Ishikawa (cell line): Measurements from ENCODE around the gene SYTL3.

Source experiments
- CEBPB ChIP-seq: IDR thresholded peaks from 2 replicates; pipeline ENCODE4 v1.6.1; 2012
- CREB1 ChIP-seq: IDR thresholded peaks from 2 replicates; pipeline ENCODE4 v1.6.1; 2012; ENCODE audit warnings: low read depth
- EGR1 ChIP-seq: IDR thresholded peaks from 2 replicates; pipeline ENCODE4 v1.6.1; 2012
- EP300 ChIP-seq: IDR thresholded peaks from 2 replicates; pipeline ENCODE4 v1.6.1; 2012; ENCODE audit warnings: borderline replicate concordance
- FOXM1 ChIP-seq: IDR thresholded peaks from 2 replicates; pipeline ENCODE4 v1.6.1; 2012; ENCODE audit warnings: low read depth, borderline replicate concordance
- NFIC ChIP-seq: IDR thresholded peaks from 2 replicates; pipeline ENCODE4 v1.6.1; 2012
- RAD21 ChIP-seq: IDR thresholded peaks from 2 replicates; pipeline ENCODE4 v1.6.1; 2012; ENCODE audit warnings: low read depth
- TAF1 ChIP-seq: IDR thresholded peaks from 2 replicates; pipeline ENCODE4 v1.6.1; 2012; ENCODE audit warnings: low read depth, mild to moderate bottlenecking
- TCF12 ChIP-seq: IDR thresholded peaks from 2 replicates; pipeline ENCODE4 v1.6.1; 2012; ENCODE audit warnings: low read depth
- TEAD4 ChIP-seq: IDR thresholded peaks from 2 replicates; pipeline ENCODE4 v1.6.1; 2012
- YY1 ChIP-seq: IDR thresholded peaks from 2 replicates; pipeline ENCODE4 v1.6.1; 2012; ENCODE audit warnings: low read depth
- ZBTB7A ChIP-seq: IDR thresholded peaks from 2 replicates; pipeline ENCODE4 v1.6.1; 2012; ENCODE audit warnings: low read depth
- TF ChIP-seq, protein P1 (sequence below): IDR thresholded peaks from 2 replicates; pipeline ENCODE4 v1.6.1; 2012
- TF ChIP-seq, protein P2 (sequence below): IDR thresholded peaks from 2 replicates; pipeline ENCODE4 v1.6.1; 2012
- TF ChIP-seq, protein P3 (sequence below): IDR thresholded peaks from 2 replicates; pipeline ENCODE4 v1.6.1; 2012; ENCODE audit warnings: low read depth, mild to moderate bottlenecking

The SYTL3 gene

DNA sequence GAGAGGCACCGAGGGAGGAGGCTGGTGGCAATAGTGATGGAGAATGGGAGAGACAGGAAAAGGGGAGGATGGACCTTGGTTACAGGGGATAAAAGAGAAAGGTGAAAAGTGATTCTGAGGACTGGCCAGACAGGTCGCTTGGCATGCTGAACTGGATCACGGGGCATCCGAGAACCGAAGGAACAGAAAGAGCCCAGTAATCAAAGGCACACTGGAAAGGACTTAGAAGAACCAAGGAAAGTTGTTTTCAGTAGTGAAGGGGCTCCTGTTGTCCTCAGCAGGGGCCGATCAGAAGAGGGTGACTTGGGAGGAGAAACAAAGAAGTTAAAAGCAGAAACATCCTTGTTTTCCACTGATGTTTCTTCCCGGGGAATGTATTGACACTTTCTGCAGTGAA lies 18.9 kb downstream of the SYTL3 start:
- TF ChIP-seq CEBPB (no peak), TEAD4 (no peak)
- TF ChIP-seq, protein P1, sequence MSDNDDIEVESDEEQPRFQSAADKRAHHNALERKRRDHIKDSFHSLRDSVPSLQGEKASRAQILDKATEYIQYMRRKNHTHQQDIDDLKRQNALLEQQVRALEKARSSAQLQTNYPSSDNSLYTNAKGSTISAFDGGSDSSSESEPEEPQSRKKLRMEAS, result no peak

DNA sequence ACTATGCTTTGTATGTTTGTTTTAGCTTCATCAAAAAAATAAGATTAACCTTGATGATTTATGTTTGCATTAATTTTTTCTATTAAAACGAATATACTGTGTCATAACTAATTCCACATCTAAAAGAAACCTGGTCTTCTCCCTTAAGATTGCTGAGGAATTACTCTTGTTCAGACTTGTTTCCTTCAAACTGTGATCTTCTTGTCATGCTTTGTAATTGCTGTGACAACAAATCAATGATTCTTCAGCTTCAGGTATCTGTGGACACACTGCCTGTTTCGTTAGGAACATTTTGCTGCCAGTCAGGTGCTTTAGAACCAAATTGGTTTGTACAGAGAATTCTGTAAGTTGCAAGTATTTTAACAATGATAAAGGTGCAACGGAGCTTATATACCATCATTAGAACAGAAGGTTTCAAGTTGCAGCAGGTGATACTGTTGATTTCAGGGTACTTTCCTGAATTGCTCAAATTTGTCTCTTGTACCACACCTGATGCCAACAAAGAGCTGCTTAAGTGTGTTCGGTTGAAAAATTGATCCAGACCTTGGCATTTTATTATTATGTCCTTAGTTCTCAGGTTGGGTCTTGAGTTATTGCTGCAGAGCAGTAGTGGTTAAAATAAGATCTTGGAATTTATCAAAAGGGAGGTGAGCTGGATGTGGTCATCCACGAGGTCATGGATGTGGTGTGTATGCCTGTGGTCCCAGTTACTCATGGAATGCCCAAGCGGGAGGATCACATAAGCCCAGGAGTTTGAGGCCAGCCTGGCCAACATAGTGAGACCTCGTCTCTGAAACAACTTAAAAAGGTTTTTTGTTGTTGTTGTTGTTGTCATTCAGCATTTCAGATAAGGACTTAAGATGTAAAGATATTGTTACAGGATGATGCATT lies 19.5 kb downstream of the SYTL3 start:
- TF ChIP-seq TEAD4 (no peak), FOXM1 (no peak), CREB1 (no peak), EP300 (no peak), EGR1 (no peak), RAD21 (no peak), YY1 (no peak)
- TF ChIP-seq, protein P2, sequence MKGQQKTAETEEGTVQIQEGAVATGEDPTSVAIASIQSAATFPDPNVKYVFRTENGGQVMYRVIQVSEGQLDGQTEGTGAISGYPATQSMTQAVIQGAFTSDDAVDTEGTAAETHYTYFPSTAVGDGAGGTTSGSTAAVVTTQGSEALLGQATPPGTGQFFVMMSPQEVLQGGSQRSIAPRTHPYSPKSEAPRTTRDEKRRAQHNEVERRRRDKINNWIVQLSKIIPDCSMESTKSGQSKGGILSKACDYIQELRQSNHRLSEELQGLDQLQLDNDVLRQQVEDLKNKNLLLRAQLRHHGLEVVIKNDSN, result no peak
- TF ChIP-seq, protein P3, sequence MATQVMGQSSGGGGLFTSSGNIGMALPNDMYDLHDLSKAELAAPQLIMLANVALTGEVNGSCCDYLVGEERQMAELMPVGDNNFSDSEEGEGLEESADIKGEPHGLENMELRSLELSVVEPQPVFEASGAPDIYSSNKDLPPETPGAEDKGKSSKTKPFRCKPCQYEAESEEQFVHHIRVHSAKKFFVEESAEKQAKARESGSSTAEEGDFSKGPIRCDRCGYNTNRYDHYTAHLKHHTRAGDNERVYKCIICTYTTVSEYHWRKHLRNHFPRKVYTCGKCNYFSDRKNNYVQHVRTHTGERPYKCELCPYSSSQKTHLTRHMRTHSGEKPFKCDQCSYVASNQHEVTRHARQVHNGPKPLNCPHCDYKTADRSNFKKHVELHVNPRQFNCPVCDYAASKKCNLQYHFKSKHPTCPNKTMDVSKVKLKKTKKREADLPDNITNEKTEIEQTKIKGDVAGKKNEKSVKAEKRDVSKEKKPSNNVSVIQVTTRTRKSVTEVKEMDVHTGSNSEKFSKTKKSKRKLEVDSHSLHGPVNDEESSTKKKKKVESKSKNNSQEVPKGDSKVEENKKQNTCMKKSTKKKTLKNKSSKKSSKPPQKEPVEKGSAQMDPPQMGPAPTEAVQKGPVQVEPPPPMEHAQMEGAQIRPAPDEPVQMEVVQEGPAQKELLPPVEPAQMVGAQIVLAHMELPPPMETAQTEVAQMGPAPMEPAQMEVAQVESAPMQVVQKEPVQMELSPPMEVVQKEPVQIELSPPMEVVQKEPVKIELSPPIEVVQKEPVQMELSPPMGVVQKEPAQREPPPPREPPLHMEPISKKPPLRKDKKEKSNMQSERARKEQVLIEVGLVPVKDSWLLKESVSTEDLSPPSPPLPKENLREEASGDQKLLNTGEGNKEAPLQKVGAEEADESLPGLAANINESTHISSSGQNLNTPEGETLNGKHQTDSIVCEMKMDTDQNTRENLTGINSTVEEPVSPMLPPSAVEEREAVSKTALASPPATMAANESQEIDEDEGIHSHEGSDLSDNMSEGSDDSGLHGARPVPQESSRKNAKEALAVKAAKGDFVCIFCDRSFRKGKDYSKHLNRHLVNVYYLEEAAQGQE, result no peak

DNA sequence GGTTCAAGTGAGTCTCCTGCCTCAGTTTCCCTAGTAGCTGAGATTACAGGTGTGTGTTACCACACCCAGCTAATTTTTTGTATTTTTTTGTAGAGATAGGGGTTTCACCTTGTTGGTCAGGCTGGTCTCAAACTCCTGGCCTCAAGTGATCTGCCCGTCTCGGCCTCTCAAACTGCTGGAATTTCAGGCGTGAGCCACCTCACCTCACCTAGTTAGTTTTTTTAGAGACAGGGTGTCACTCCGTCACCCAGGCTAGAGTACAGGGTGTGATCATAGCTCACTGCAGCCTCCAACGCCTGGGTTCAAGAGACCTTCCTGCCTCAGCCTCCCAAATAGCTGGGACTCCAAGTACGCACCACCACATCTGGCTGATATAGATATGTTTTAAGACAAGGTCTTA lies 22.9 kb downstream of the SYTL3 start:
- TF ChIP-seq, protein P2, result no peak
- TF ChIP-seq TAF1, result no peak
- TF ChIP-seq, protein P3, result no peak
- TF ChIP-seq RAD21, result no peak
- TF ChIP-seq NFIC, result no peak
- TF ChIP-seq TCF12, result no peak
- no peak for TF ChIP-seq EP300
- no peak for TF ChIP-seq TEAD4
- no peak for TF ChIP-seq EGR1
- TF ChIP-seq CEBPB, result no peak
- TF ChIP-seq CREB1, result no peak
- TF ChIP-seq, protein P1, result no peak
- TF ChIP-seq ZBTB7A, result no peak
- TF ChIP-seq FOXM1, result no peak
- TF ChIP-seq YY1, result no peak

DNA sequence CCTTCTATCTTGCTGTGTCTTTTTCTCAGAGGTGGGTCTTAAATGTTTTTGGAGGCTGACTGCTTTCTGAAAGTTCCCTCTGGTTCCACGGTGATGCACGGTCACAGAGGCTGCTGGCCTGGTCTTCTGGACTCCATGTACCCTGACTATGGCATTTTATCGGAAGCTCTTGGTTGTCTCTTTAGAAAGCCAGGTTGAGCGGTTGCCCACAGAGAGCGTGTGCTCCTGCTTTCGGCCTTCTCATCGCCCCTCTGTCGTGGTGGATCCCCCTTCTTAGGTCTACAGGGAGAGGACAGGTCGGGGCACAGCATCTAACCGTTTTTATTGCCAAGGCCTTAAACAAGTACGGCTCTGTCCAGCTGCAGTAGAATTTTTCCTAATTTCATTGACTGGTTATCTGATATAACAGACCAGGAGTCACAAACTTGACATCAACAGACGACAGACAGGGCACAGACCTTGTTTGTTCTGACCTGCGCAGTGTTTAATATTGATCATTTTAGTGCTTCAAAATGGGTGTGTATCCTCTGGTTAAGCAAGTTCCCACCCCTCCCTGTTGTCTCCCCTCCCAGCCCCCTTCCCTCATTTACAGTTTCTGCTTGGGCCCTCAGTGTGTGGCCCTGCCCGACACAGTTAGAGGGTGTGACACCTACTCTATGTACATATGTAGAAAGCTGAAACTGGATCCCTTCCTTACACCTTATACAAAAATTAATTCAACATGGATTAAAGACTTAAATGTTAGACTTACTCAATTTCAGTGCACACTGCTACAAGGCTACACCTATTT lies 24.7 kb downstream of the SYTL3 start:
- TF ChIP-seq YY1, result no peak
- no peak for TF ChIP-seq TEAD4
- no peak for TF ChIP-seq TAF1
- no peak for TF ChIP-seq TCF12
- TF ChIP-seq, protein P1, result no peak
- no peak for TF ChIP-seq RAD21
- TF ChIP-seq NFIC, result no peak
- TF ChIP-seq, protein P2, result no peak

DNA sequence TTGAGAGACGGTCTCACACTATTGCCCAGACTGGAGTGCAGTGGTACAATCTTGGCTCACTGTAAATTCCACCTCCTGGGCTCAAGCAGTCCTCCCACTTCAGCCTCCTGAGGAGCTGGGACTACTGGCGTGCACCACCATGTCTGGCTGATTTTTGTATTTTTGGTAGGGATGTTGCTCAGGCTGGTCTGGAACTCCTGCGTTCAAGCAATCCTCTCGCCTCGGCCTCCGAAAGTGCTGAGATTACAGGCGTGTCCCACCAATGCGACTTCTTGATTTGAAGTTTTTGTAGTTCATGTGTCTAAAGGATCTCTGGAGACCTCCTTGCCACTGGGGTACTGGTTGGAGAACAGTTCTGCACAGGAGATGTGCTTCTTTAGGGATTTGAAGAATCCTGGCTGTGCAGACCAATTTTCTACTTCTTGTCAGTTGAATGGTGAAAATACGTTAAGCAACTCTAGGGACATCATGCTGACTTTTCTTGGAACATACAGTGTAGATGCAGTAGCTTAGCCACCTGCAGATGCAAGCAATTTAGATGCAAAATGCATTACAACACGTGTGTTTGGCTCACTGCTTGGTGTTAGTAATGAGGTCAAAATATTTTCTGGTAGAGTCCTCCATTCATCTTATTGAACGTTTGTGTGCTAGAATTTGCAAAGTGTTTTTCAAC lies 28.2 kb downstream of the SYTL3 start:
- no peak for TF ChIP-seq RAD21
- TF ChIP-seq NFIC, result no peak
- no peak for TF ChIP-seq EGR1
- no peak for TF ChIP-seq FOXM1
- TF ChIP-seq EP300, result no peak
- no peak for TF ChIP-seq YY1
- no peak for TF ChIP-seq TEAD4
- no peak for TF ChIP-seq ZBTB7A
- TF ChIP-seq CREB1, result no peak
- TF ChIP-seq, protein P2, result no peak
- TF ChIP-seq TCF12, result no peak
- TF ChIP-seq, protein P3, result no peak
- TF ChIP-seq CEBPB, result no peak
- TF ChIP-seq TAF1, result no peak
- TF ChIP-seq, protein P1, result no peak
